HG03175 (cell line): Measurements from ENCODE around the gene EFCAB8.
A peak's percentile ranks its signal among the peaks of the same experiment; 100 is the strongest.

Experiments
- ATAC-seq: cut with Tn5 transposase; IDR thresholded peaks from one replicate; pipeline ENCODE4 v1.9.1; 2021; ENCODE audit warnings: mild to moderate bottlenecking, moderate library complexity; ENCODE audit not compliant: unreplicated experiment

Gene EFCAB8

GRCh38 chr20:32858701-32859372, at the start of gene EFCAB8:
EFCAB8 (plus strand) TSS chr20:32858923; CDS start chr20:32863793, 4,870 bp downstream.
- no peak for ATAC-seq

- ATAC-seq, result no peak
Observed at GRCh38 chr20:32809907-32810306, 48.8 kb upstream of the EFCAB8 start.

- ATAC-seq, result no peak
Observed at GRCh38 chr20:32810941-32811340, 47.8 kb upstream of the EFCAB8 start.

- ATAC-seq, result no peak
Observed at GRCh38 chr20:32811886-32812285, 46.8 kb upstream of the EFCAB8 start.

- ATAC-seq, result peak; percentile 73
Observed at GRCh38 chr20:32819992-32820697, 38.6 kb upstream of the EFCAB8 start.

- ATAC-seq, result no peak
Observed at GRCh38 chr20:32820698-32821377, 37.9 kb upstream of the EFCAB8 start.

- no peak for ATAC-seq
Observed at GRCh38 chr20:32822225-32822624, 36.5 kb upstream of the EFCAB8 start.

GRCh38 chr20:32823078-32823477, 35.6 kb upstream of the EFCAB8 start:
- no peak for ATAC-seq

- no peak for ATAC-seq
Observed at GRCh38 chr20:32823737-32824588, 34.8 kb upstream of the EFCAB8 start.

GRCh38 chr20:32828029-32828680, 30.6 kb upstream of the EFCAB8 start:
- ATAC-seq, result no peak

- ATAC-seq, result no peak
Observed at GRCh38 chr20:32829311-32830005, 29.3 kb upstream of the EFCAB8 start.

- ATAC-seq, result no peak
Observed at GRCh38 chr20:32830437-32830836, 28.3 kb upstream of the EFCAB8 start.

- ATAC-seq, result no peak
Observed at GRCh38 chr20:32831982-32832381, 26.7 kb upstream of the EFCAB8 start.

- ATAC-seq, result no peak
Observed at GRCh38 chr20:32832664-32833063, 26.1 kb upstream of the EFCAB8 start.

- ATAC-seq, result no peak
Observed at GRCh38 chr20:32834972-32835371, 23.8 kb upstream of the EFCAB8 start.

GRCh38 chr20:32837157-32837556, 21.6 kb upstream of the EFCAB8 start:
- no peak for ATAC-seq

GRCh38 chr20:32839227-32839981, 19.3 kb upstream of the EFCAB8 start:
- ATAC-seq, result no peak

- ATAC-seq, result no peak
Observed at GRCh38 chr20:32839982-32840285, 18.8 kb upstream of the EFCAB8 start.

- ATAC-seq, result no peak
Observed at GRCh38 chr20:32841174-32841573, 17.5 kb upstream of the EFCAB8 start.
